Measurements from ENCODE around the gene CDK11B.
"Not testable (repeated sequence)": the region's sequence is repeated elsewhere in the genome, so short reads cannot be mapped to it uniquely, and the experiment has no call there.

The CDK11B gene

DNA sequence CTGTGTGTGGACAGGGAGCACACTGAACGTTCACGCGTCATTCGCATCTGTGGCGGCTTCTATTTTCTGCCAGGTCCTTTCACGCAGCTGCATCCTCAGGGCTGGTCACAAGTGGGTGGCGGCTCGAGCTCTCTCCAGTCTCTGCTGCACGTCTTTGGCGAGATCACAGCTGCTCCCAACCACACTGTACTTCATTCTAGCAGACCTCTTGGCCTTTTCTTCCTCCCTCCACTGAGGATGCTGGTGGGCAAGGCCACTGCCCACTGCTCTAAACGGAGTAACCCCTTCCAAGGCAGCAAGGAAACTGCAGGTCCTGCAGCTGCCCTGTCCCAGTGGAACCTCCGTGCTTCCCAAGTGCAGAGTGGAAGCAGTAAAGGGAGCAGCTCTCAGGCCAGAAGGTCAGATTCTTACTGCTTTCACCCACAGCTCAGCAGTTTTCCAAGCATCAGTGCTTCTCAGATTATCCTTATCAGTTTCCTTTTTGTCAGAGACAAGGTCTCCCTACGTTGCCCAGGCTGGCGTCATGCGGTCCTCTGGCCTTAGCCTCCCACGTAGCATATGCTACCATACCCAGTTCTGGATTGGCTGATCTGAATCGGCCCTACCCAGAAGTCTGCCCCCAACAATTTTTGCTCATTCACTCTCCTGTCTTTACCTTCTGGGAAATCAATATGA, 11.1 kb downstream of the CDK11B start:
- not testable (repeated sequence) for DNase-seq

- not testable (repeated sequence) for DNase-seq
These were observed 12.5 kb downstream of the CDK11B start for GRCh38 chr1:1646326-1646725.

- DNase-seq = not testable (repeated sequence)
These were observed 17.9 kb downstream of the CDK11B start for GRCh38 chr1:1640711-1641461.

- DNase-seq = not testable (repeated sequence)
These were observed 18.7 kb downstream of the CDK11B start for GRCh38 chr1:1640081-1640480.

DNA sequence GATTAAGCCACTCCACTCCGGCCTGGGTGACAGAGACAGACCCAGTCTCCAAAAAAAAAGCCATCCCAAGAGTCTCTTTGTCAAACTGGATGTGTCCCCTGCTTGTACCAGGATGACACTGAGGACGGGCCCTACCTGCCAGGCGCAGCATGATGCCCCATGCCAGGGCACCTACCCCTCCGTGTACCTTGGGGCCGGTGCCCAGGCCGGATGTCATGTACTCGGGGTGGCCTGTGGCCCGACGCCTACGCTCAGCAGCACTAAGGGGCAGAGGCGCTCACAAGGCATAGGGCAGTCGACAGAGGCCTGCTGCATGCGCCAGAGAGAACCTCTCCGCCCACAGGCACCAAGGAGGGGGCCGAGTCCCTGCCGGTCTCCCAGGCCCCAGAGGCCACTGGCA, 19.4 kb downstream of the CDK11B start:
- not testable (repeated sequence) for DNase-seq

DNA sequence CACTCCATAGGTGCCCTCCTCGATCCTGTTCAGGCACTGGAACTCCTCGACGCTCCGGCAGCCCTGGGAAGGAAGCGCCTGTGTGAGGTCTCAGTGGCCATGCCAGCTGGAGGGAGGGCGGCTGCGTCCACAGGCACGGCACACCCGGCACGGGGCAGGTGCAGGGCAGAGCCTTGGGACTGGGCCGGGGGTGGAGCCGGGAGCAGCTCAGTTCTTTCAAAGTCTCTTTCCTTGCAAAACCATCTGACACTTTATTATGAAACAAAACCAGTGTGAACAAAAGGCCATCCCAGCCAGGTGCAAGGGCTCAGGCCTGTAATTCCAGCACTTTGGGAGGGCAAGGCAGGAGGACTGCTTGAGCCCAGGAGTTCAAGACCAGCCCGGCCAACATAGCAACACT, 20.3 kb downstream of the CDK11B start:
- DNase-seq = not testable (repeated sequence)

GRCh38 chr1:1637479-1637875, 21.3 kb downstream of the CDK11B start:
- DNase-seq = not testable (repeated sequence)

- DNase-seq = not testable (repeated sequence)
These were observed 22.0 kb downstream of the CDK11B start for GRCh38 chr1:1636621-1637478.

DNA sequence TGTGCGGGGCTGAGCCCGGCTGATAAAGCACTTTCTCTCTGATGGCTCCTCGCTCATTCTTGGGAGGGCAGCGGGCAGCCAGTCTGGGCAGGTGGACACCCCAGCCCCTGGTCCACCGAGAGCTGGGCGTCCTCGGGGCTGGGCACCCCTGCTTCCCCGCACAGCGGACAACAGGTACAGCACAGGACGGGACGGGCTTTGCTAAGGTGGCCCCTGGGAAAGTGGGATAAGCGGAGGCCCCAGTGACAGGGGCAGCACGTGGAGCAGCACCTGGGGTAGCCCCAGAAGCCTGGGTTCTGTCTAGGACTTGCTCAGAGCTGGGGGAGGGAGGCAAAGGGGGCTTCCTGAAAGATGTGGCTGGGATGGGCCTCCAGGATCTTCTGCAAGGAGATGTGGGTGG, 24.2 kb downstream of the CDK11B start:
- not testable (repeated sequence) for DNase-seq

- not testable (repeated sequence) for DNase-seq
These were observed 25.4 kb downstream of the CDK11B start for GRCh38 chr1:1633409-1633808.

GRCh38 chr1:1631782-1632420, 26.9 kb downstream of the CDK11B start, which contains the start of gene MMP23B:
MMP23B (plus strand) TSS chr1:1632173; CDS start chr1:1632219, 46 bp downstream.
- no peak for DNase-seq

GRCh38 chr1:1630965-1631781, 27.6 kb downstream of the CDK11B start:
- no peak for DNase-seq

GRCh38 chr1:1630191-1630964, 28.4 kb downstream of the CDK11B start:
- DNase-seq = peak; percentile 95

- DNase-seq = peak; percentile 67
These were observed 29.2 kb downstream of the CDK11B start for GRCh38 chr1:1629430-1630190.

- peak; percentile 61 for DNase-seq
These were observed 29.9 kb downstream of the CDK11B start for GRCh38 chr1:1628754-1629429.

DNA sequence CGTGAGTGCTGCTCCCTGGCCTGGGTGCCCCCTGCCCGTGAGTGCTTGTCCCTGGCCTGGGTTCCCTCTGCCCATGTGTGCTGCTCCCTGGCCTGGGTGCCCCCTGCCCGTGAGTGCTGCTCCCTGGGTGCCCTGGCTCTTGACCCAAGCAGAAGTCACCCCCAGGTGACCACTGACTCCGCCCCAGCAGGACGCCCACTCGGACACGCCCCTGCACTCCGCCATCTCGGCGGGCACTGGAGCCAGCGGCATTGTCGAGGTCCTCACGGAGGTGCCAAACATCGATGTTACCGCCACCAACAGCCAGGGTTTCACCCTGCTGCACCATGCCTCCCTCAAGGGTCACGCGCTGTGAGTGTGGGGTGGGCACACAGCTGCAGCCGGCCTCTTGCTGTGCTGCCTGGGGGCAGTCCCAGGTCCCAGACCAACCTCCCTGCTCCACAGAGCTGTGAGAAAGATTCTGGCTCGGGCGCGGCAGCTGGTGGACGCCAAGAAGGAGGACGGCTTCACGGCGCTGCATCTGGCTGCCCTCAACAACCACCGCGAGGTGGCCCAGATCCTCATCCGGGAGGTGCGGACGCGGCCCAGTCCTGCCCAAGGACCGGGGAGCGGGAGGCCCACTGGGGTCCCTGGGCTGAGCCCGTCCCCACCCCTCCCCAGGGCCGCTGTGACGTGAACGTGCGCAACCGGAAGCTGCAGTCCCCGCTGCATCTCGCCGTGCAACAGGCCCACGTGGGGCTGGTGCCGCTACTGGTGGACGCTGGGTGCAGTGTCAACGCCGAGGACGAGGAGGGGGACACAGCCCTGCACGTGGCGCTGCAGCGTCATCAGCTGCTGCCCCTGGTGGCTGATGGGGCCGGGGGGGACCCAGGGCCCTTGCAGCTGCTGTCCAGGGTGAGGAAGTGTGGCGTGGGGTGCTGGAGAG, 30.7 kb downstream of the CDK11B start:
- no peak for DNase-seq

- no peak for DNase-seq
These were observed 31.5 kb downstream of the CDK11B start for GRCh38 chr1:1627261-1627828.
